HG03439 (cell line): ENCODE data around the gene RNF212.

Source experiments
- ATAC-seq: cut with Tn5 transposase; IDR thresholded peaks from one replicate; pipeline ENCODE4 v1.9.1; 2021; ENCODE audit warnings: mild to moderate bottlenecking, moderate library complexity; ENCODE audit not compliant: unreplicated experiment

Gene RNF212

GRCh38 chr4:1022051-1022738, 91.2 kb downstream of the RNF212 start:
- ATAC-seq = no peak
